GM12891 (cell line): Measurements from ENCODE around the gene RAB6D. TPM values are rescaled to one million over a fixed set of nuclear protein-coding genes. Genes with fewer than 3 reads are reported as not detected.
"Not testable (repeated sequence)": the region's sequence is repeated elsewhere in the genome, so short reads cannot be mapped to it uniquely, and the experiment has no call there.

Source experiments
- DNase-seq: peaks from one replicate; pipeline ENCODE4 v3.0.0; 2011; ENCODE audit warnings: low spot score; ENCODE audit not compliant: insufficient read length
- FAIRE-seq: peaks from 2 replicates; lab custom pipeline; 2011; peaks lifted over from hg19 to GRCh38; lab: Jason Lieb, UNC
- PAX5 ChIP-seq: IDR thresholded peaks from 2 replicates; pipeline ENCODE4 v1.6.1; 2011; ENCODE audit warnings: low read length, moderate library complexity, mild to moderate bottlenecking; ENCODE audit not compliant: insufficient read depth, severe bottlenecking
- POLR2A ChIP-seq: IDR thresholded peaks from 2 replicates; pipeline ENCODE4 v1.6.1; 2011; ENCODE audit warnings: low read depth, low read length, control low read depth
- POLR2AphosphoS5 ChIP-seq: IDR thresholded peaks from 2 replicates; pipeline ENCODE4 v1.6.1; 2011; ENCODE audit warnings: low read depth, low read length, control low read depth
- POU2F2 ChIP-seq: IDR thresholded peaks from 2 replicates; pipeline ENCODE4 v1.6.1; 2011; ENCODE audit warnings: low read depth, mild to moderate bottlenecking, control low read depth, low read length, moderate library complexity
- SPI1 ChIP-seq: IDR thresholded peaks from 2 replicates; pipeline ENCODE4 v1.6.1; 2011; ENCODE audit warnings: low read depth, low read length, control low read depth
- TAF1 ChIP-seq: IDR thresholded peaks from 2 replicates; pipeline ENCODE4 v1.6.1; 2011; ENCODE audit warnings: low read depth, low read length, control low read depth
- polyA plus RNA-seq: library from polyadenylated mRNA; unstranded; fragments of >200 nt; gene quantifications from one replicate; pipeline ENCODE4 v1.2.1, GENCODE V29; 2012; ENCODE audit warnings: low read depth, missing spikeins, inconsistent platforms; ENCODE audit not compliant: missing spikeins

The RAB6D gene
- polyA plus RNA-seq: 0.06 TPM

DNA sequence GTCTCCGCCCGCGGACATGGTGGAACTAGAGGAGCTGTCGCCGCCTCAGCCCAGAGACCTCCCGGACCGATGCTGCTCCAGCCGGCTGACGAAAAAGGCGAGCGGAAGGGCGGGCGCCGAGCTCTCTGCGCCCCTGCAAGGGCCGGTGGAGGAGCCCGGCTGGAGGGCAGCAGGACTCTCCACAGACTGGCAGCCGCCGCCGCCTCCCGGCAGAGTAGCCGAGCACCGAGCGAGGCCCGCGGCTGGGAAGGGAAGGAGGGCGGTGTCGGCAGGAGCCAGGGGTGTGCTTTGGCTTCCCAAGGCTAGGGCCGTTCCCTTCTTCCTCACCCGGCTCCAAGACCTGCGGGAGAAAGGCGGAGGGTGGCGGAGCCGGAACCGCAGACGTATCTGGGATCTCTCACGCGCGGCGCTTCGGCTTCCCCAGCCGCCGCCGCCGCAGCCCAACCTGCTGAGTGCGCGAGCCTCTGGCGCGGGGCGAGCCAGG is at the start of gene RAB6D:
RAB6D (minus strand) TSS at position 466 of the 484 bp plus-strand sequence; CDS start at position 18, 448 bp downstream.
- DNase-seq, FAIRE-seq: not testable (repeated sequence)

DNA sequence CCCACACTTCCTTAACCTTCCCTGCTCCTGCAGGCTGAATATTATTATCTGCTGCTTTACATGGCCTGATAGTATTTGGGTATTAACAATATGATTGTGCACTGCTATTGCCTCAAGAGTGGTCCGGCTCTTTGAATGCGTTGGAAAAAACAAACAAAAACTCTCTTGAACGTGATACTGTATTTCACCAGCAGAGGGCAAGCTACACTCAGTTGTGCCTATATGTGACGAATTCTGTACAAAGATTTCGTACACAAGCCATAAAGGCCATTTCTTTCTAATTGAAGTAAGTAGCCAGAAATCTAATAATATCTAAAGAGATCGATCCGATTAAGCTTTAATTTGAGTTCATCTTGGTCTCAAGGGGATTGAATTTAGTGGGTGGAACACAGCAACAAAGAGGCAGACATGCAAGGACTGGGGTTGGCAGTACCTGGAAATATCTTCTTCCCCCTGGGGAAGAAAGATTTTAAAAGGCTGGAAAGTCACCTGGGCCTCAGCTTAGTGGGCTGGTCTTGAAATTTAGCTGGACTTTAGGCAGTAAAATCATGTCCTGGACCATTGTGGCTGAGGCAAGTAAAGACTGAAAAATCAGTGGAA is 49.3 kb upstream of the RAB6D start:
- FAIRE-seq (peak; percentile 93), DNase-seq (no peak)
- TF ChIP-seq POU2F2 (no peak), POLR2AphosphoS5 (no peak), TAF1 (no peak), SPI1 (no peak), POLR2A (no peak), PAX5 (no peak)

DNA sequence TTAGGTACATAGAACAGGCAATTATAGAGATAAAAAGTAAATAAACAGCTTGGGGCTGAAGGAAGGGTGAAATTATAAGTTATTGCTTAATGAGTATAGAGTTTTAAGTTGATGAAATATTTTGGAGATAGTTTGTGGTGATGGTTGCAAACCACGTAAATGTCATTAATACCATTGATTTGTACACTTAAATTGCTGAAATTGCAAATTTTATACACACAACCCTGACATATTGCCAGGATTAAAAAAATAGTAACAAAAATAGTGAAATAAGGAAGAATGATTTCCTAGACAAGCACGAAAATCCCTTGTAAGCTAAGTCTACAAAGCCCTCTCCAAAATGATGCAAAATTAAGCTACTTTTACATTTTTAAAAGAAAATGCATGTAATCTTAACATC is 46.2 kb upstream of the RAB6D start:
- FAIRE-seq: no peak
- no peak for DNase-seq

DNA sequence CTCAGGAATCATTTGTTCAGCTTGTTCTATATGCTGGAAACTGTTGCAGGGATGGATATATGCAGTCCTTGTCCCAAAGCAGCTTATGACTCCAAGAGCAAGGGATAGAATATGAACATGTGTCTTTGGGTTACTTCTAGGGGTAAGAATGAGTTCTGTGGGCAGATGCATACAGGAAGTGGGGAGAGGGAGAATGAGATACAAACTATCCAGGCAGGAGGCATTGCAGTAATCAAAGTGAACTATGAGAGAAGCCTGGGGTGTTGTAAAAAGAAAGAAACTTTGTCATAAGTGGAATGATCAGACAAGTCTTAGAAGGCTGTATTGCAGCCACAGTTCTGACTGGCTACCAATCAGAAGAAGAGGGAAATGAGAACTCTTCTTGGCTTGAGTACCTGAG is 44.8 kb upstream of the RAB6D start:
- TF ChIP-seq TAF1: no peak
- no peak for TF ChIP-seq POLR2AphosphoS5
- no peak for TF ChIP-seq PAX5
- TF ChIP-seq POLR2A: no peak
- no peak for TF ChIP-seq SPI1
- TF ChIP-seq POU2F2: no peak
- DNase-seq (no peak), FAIRE-seq (no peak)

More for the DNA sequence above, 46.2 kb upstream of the RAB6D start:
- TF ChIP-seq SPI1: no peak
- no peak for TF ChIP-seq POLR2A
- no peak for TF ChIP-seq TAF1
- TF ChIP-seq PAX5: no peak
- TF ChIP-seq POU2F2: no peak
- no peak for TF ChIP-seq POLR2AphosphoS5

DNA sequence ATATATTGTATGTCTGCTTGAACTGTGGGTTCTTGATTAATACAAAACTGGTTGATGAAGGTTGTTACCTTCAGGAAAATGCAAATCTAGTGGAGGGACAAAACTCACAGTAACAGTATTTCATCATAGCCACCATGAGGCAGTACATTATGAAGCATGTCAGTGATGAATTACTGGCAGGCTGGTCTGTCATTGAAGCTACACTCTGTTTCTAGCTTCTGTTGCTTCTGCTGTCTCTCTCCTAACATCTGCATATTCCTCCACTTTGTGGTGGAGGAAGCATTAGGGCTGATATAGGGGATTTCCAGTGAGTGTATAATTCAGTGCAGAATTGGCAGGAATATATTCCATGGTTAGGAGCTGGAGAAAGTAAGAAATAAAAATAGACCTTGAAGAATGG is 44.2 kb upstream of the RAB6D start:
- TF ChIP-seq POU2F2: no peak
- TF ChIP-seq POLR2AphosphoS5: no peak
- no peak for TF ChIP-seq PAX5
- DNase-seq (no peak), FAIRE-seq (no peak)

DNA sequence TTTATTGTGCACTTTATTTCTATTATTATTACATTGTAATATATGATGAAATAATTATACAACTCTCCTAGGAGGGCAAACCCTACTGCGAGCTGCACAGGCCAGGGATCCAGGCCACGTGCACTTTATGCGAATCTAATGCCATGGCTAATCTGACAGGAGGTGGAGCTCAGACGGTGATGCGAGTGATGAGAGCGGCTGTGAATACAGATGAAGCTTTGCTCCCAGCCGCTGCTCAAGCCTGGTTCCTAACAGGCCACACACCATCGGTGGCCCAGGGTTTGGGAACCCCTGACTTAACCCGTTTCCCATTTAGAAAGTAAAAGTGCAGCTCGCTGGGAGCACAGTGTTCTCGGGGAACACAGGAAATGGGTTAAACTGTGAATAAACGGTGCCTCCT is 40.8 kb upstream of the RAB6D start:
- DNase-seq (no peak), FAIRE-seq (no peak)
- no peak for TF ChIP-seq TAF1
- no peak for TF ChIP-seq POLR2A
- TF ChIP-seq PAX5: no peak
- TF ChIP-seq POU2F2: no peak
- no peak for TF ChIP-seq POLR2AphosphoS5
- no peak for TF ChIP-seq SPI1

DNA sequence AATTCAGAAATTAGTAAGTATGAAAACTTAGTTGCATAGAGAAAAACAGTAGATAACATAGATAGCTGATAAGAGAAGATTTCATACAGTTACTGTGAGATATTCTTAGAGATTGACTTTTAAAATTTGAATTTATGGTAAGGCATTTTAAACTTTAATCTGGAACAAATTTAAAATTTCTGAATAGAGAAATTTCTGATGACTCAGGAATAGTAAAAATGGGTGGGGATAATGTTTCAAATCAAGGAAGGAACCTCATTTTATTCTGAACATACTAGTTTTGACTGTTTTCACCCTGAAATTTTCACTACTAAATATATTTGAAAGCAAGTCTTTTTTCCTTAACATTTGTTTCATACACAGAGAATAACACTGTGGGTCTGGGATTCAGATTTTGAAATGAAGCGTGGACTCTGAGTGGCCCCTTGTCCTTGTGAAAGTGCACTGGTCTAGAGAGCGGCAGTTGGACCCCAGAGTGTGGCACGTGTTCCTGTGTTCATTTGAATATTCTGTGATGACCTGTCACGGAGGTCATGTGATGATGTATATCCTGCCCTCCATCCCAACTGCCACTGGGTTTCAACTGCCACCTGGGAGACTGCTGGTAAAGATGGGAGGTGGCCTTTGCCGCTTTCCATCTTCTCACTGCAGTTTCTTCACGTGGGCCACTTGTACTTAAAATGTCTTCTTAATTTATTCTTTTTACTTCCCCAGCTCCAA is 38.5 kb upstream of the RAB6D start:
- no peak for DNase-seq
- FAIRE-seq: no peak
- TF ChIP-seq POLR2AphosphoS5 (no peak), SPI1 (no peak), POLR2A (no peak), POU2F2 (no peak), TAF1 (no peak), PAX5 (no peak)

DNA sequence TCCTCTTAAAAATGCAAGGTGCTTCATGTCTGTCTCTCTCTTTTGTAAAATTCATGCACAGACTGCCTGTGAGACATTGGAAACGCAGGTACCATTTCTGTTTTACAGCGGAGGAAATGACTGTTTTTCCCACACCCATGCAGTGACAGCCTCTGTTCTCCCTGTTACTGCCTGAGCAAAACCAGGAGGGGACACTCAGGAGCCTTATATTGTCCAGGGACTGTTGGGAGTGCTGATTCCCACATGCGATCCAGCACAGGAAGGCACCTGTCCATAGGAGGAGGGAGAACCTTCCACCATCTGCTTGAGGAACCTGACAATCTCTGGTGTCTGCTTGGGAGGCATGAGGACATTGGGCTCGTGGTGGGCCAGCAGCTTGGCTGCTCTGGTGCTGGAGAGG is 36.9 kb upstream of the RAB6D start:
- FAIRE-seq (no peak), DNase-seq (no peak)
- no peak for TF ChIP-seq PAX5
- TF ChIP-seq TAF1: no peak
- no peak for TF ChIP-seq POLR2AphosphoS5
- TF ChIP-seq POU2F2: no peak
- TF ChIP-seq SPI1: no peak
- TF ChIP-seq POLR2A: no peak

DNA sequence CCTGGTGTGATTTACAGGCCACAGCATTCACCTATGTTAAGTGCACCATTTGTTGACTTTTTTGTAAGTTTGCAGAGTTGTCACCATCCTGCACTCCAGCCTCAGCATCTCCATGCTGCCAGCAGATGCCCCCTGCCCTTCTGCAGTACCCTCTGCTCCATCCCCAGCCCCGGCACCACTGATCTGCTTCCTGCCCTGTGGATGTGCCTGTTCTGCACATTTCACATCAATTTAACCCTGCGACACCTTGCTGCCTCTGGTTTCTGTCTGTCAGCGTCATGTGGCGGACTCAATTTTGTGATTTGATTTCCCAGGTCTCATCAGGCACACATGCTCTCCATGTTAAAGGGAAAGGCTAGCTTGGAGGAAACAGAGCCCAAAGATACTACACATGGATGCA is 36.5 kb upstream of the RAB6D start:
- not testable (repeated sequence) for DNase-seq, FAIRE-seq

DNA sequence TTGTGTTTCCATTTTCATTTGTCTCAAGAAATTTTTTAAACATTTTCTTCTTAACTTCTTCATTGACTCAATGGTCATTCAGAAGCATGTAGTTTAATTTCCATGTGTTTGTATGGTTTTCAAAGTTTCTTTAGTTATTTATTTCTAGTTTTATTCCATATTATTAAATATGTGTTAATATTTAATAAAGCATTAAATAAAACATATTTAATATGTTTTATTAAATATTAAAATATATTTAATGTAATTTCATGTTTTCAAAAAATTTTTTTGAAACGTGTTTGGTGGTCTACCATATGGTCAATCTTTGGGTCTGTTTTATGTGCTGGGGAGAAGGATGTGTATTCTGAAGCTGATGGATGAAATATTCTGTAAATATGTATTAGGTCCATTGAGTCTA is 32.2 kb upstream of the RAB6D start:
- FAIRE-seq, DNase-seq: not testable (repeated sequence)

DNA sequence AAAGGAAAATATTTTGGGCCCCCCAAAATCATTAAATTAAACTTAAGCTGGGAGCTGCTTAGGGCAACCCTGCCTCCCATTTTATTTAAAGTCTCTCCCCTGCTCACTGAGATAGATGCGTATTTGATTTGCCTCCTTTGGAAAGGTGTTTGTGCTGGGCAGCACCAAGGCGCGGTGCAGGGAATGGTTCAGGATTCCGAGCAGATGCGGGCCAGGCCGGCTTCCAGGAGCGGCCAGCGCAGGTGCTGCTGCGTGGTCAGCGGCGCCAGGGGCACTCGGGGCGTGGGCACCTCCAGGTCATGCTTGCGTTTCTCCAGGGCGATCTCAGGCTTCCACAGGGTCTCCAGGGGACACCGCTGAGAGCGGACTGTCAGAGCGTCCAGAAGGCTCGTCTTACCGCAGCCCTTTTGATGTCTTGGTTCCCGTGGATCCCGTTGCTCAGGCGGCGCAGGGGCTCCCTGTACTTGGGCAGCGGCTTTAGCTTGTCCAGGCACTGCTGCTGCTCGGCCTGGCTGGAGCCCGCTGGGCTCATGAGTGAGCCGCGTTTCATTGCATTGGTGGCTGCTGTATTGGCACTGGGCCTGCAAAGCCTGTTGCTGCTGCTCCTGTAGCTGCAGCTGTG is 31.2 kb upstream of the RAB6D start:
- FAIRE-seq, DNase-seq: not testable (repeated sequence)
